H9 (cell line): ENCODE data around the gene BTBD3. TPM values are rescaled to one million over a fixed set of nuclear protein-coding genes. Genes with fewer than 3 reads are reported as not detected.

Experiments
- DNase-seq: peaks from one replicate; pipeline ENCODE4 v3.0.0-alpha.2; 2017
- H2AFZ ChIP-seq: one replicate; pipeline ENCODE4 v1.6.1; 2013; ENCODE audit warnings: mild to moderate bottlenecking, low read length, control low read depth, moderate library complexity
- H2AK5ac ChIP-seq: 2 replicates; pipeline ENCODE4 v1.6.1; 2013; ENCODE audit warnings: low read length, control low read depth, mixed read lengths; ENCODE audit not compliant: insufficient read length
- H2BK120ac ChIP-seq: one replicate; pipeline ENCODE4 v1.6.1; 2013; ENCODE audit warnings: low read depth, mild to moderate bottlenecking, low read length, control low read depth, inconsistent platforms; ENCODE audit not compliant: poor library complexity, severe bottlenecking
- H2BK12ac ChIP-seq: 2 replicates; pipeline ENCODE4 v1.6.1; 2013; ENCODE audit warnings: low read length, control low read depth, mixed read lengths, low read depth; ENCODE audit not compliant: insufficient read length
- H2BK15ac ChIP-seq: 2 replicates; pipeline ENCODE4 v1.6.1; 2013; ENCODE audit warnings: low read depth, low read length, control low read depth
- H2BK20ac ChIP-seq: one replicate; pipeline ENCODE4 v1.6.1; 2013; ENCODE audit warnings: low read depth, mild to moderate bottlenecking, low read length, control low read depth, inconsistent platforms; ENCODE audit not compliant: poor library complexity, severe bottlenecking
- H2BK5ac ChIP-seq: 2 replicates; pipeline ENCODE4 v1.6.1; 2013; ENCODE audit warnings: low read length, control low read depth, mixed read lengths; ENCODE audit not compliant: insufficient read length
- H3K14ac ChIP-seq: 2 replicates; pipeline ENCODE4 v1.6.1; 2013; ENCODE audit warnings: low read length, control low read depth; ENCODE audit not compliant: insufficient read depth
- H3K18ac ChIP-seq: 2 replicates; pipeline ENCODE4 v1.6.1; 2013; ENCODE audit warnings: low read depth, mild to moderate bottlenecking, mixed read lengths, low read length, control low read depth; ENCODE audit not compliant: insufficient read length
- H3K23ac ChIP-seq: 2 replicates; pipeline ENCODE4 v1.6.1; 2013; ENCODE audit warnings: low read length, control low read depth, mixed read lengths, low read depth; ENCODE audit not compliant: insufficient read length
- H3K23me2 ChIP-seq: 2 replicates; pipeline ENCODE4 v1.6.1; 2013; ENCODE audit warnings: low read depth, mild to moderate bottlenecking, mixed read lengths, low read length, control low read depth; ENCODE audit not compliant: insufficient read length, poor library complexity, severe bottlenecking
- H3K27ac ChIP-seq: 2 replicates; pipeline ENCODE4 v1.5.1; 2013; ENCODE audit warnings: low read length, control low read depth, mixed read lengths, low read depth; ENCODE audit not compliant: insufficient read length
- H3K27me3 ChIP-seq: 2 replicates; pipeline ENCODE4 v1.6.1; 2013; ENCODE audit warnings: low read length, control low read depth, inconsistent platforms; ENCODE audit not compliant: insufficient read depth
- H3K4ac ChIP-seq: 2 replicates; pipeline ENCODE4 v1.6.1; 2013; ENCODE audit warnings: low read depth, mild to moderate bottlenecking, control low read depth, inconsistent platforms, low read length, moderate library complexity
- H3K4me1 ChIP-seq: 2 replicates; pipeline ENCODE4 v1.6.1; 2013; ENCODE audit warnings: low read length, control low read depth, inconsistent platforms; ENCODE audit not compliant: insufficient read depth
- H3K4me2 ChIP-seq: 2 replicates; pipeline ENCODE4 v1.6.1; 2013; ENCODE audit warnings: low read length, control low read depth, mixed read lengths; ENCODE audit not compliant: insufficient read length, insufficient read depth
- H3K56ac ChIP-seq: 2 replicates; pipeline ENCODE4 v1.6.1; 2013; ENCODE audit warnings: low read depth, mild to moderate bottlenecking, mixed read lengths, low read length, control low read depth; ENCODE audit not compliant: insufficient read length
- H3K79me1 ChIP-seq: 2 replicates; pipeline ENCODE4 v1.6.1; 2013; ENCODE audit warnings: low read depth, mild to moderate bottlenecking, moderate library complexity, low read length, control low read depth, inconsistent platforms; ENCODE audit not compliant: insufficient read depth, poor library complexity, severe bottlenecking
- H3K79me2 ChIP-seq: 2 replicates; pipeline ENCODE4 v1.6.1; 2013; ENCODE audit warnings: low read length, control low read depth, inconsistent platforms; ENCODE audit not compliant: insufficient read depth
- H3K9ac ChIP-seq: 2 replicates; pipeline ENCODE4 v1.6.1; 2013; ENCODE audit warnings: low read length, control low read depth, mixed read lengths; ENCODE audit not compliant: insufficient read length; ENCODE audit errors: extremely low read depth
- H3K9me3 ChIP-seq: one replicate; pipeline ENCODE4 v1.6.1; 2013; ENCODE audit warnings: low read depth, low read length, inconsistent platforms; ENCODE audit not compliant: control insufficient read depth
- H3T11ph ChIP-seq: one replicate; pipeline ENCODE4 v1.6.1; 2013; ENCODE audit warnings: mild to moderate bottlenecking, low read length, control low read depth, inconsistent platforms
- H4K20me1 ChIP-seq: one replicate; pipeline ENCODE4 v1.6.1; 2013; ENCODE audit not compliant: control insufficient read depth, insufficient read length, insufficient read depth
- H4K5ac ChIP-seq: 2 replicates; pipeline ENCODE4 v1.6.1; 2013; ENCODE audit warnings: low read depth, mild to moderate bottlenecking, mixed read lengths, low read length, control low read depth; ENCODE audit not compliant: insufficient read length
- H4K8ac ChIP-seq: replicated peaks from 2 replicates; pipeline ENCODE4 v1.6.1; 2013; ENCODE audit warnings: low read length, control low read depth, mixed read lengths, low read depth; ENCODE audit not compliant: insufficient read length
- H4K91ac ChIP-seq: 2 replicates; pipeline ENCODE4 v1.6.1; 2013; ENCODE audit warnings: low read depth, mild to moderate bottlenecking, moderate library complexity, mixed read lengths, low read length, control low read depth; ENCODE audit not compliant: insufficient read length
- H3K27ac Mint-ChIP-seq, 3 experiments: 2 replicates in 2 of 3; 3 replicates in 1 of 3; pipeline ENCODE4 v1.8.0; 2020 to 2021; ENCODE audit warnings: mixed read lengths in 3 of 3, mild to moderate bottlenecking in 1 of 3, moderate library complexity in 1 of 3
- H3K27me3 Mint-ChIP-seq: 2 replicates; pipeline ENCODE4 v1.8.0; 2021; ENCODE audit warnings: low read depth, mild to moderate bottlenecking, moderate library complexity, mixed read lengths
- H3K36me3 Mint-ChIP-seq, 3 experiments: 2 replicates in 2 of 3; 3 replicates in 1 of 3; pipeline ENCODE4 v1.8.0; 2020 to 2021; ENCODE audit warnings: low read depth in 3 of 3, mixed read lengths in 3 of 3; ENCODE audit not compliant: insufficient read depth in 1 of 3
- H3K4me1 Mint-ChIP-seq, 2 experiments: 2 replicates each; pipeline ENCODE4 v1.8.0; 2020; ENCODE audit warnings: mixed read lengths in 2 of 2
- H3K4me3 Mint-ChIP-seq, 2 experiments: 2 replicates in 1 of 2; 3 replicates in 1 of 2; pipeline ENCODE4 v1.8.0; 2020 to 2021; ENCODE audit warnings: mild to moderate bottlenecking in 2 of 2, mixed read lengths in 2 of 2, moderate library complexity in 1 of 2
- H3K9me3 Mint-ChIP-seq, 2 experiments: 2 replicates in 1 of 2; 3 replicates in 1 of 2; pipeline ENCODE4 v1.8.0; 2020; ENCODE audit warnings: mild to moderate bottlenecking in 2 of 2, mixed read lengths in 2 of 2, moderate library complexity in 1 of 2
- WGBS: extraction: QIAGEN DNeasy Blood & Tissue Kit; methylation state at CpG from one replicate; pipeline ENCODE4 v1.1.7; 2013; ENCODE audit warnings: missing lambda C conversion rate, low lambda C conversion rate, mixed read lengths; ENCODE audit not compliant: insufficient read length; ENCODE audit errors: extremely low coverage; 5-methylcytosine and 5-hydroxymethylcytosine counted together
- total RNA-seq: library from RNA; stranded (reverse); gene quantifications from 2 replicates; pipeline ENCODE4 v1.2.1, GENCODE V29; 2021
- TF ChIP-seq, protein P1 (sequence below): fragments of 200-600 bp; sonication (generic); conservative IDR thresholded peaks from 3 replicates; pipeline ENCODE4 v1.8.0; 2021; ENCODE audit warnings: antibody characterized with exemption, mild to moderate bottlenecking

Gene BTBD3
- total RNA-seq, 1 experiment from 2014 or later, result 62.1 TPM

DNA sequence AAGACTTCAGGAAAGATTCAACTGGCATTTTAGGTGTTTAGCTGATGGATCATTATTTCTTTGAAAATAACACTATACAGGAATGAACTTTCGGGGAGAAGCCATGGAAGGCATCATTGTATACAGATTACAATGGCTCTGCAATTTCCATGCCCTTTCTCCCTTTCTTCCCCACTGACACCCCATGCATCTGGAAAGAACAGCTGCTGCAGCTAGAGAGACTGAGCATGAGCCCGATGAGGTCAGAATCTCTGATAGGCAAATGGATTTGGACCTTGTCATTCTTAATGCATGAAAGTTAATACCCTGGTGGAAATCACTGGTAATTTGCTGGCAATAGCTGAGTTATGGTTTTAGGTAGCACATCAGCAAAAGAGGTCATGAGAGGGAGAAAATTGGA lies 54.8 kb downstream of the BTBD3 start:
- H3T11ph ChIP-seq, result no peak overlapping the region
- no peak overlapping the region for H4K5ac ChIP-seq
- no peak overlapping the region for H3K14ac ChIP-seq
- H3K4me2 ChIP-seq, result no peak overlapping the region
- Mint-ChIP-seq H3K27ac (no peak overlapping the region), H3K27me3 (peaks cover 2% of the 10 kb centered on the region; the same call in 1 of the 2 replicates), H3K9me3 (peaks cover 0 to 5% of the 10 kb centered on the region in 2 experiments; a peak in 1 of 5 replicates), H3K4me3 (no peak overlapping the region), H3K36me3 (peaks cover 0 to 10% (median 0%) of the 10 kb centered on the region in 3 experiments; a peak in 2 of 7 replicates), H3K4me1 (no peaks in the 10 kb centered on the region)
- no peak overlapping the region for H2BK20ac ChIP-seq
- no peaks in the 10 kb centered on the region for H3K79me1 ChIP-seq
- H2BK120ac ChIP-seq, result no peak overlapping the region
- H4K20me1 ChIP-seq, result no peaks in the 10 kb centered on the region
- H3K18ac ChIP-seq, result no peak overlapping the region
- no peak overlapping the region for H4K91ac ChIP-seq
- no peaks in the 10 kb centered on the region for H3K27me3 ChIP-seq
- H3K4ac ChIP-seq, result no peak overlapping the region
- DNase-seq, result no peak
- H3K9ac ChIP-seq, result no peak overlapping the region
- H3K23ac ChIP-seq, result no peak overlapping the region
- no peak overlapping the region for H4K8ac ChIP-seq
- H2AFZ ChIP-seq, result no peak overlapping the region
- no peaks in the 10 kb centered on the region for H3K23me2 ChIP-seq
- no peaks in the 10 kb centered on the region for H3K4me1 ChIP-seq
- H2BK15ac ChIP-seq, result no peak overlapping the region
- no peak overlapping the region for H3K27ac ChIP-seq
- no peak overlapping the region for H2AK5ac ChIP-seq
- H3K56ac ChIP-seq, result no peak overlapping the region
- no peaks in the 10 kb centered on the region for H3K79me2 ChIP-seq
- H2BK12ac ChIP-seq, result no peak overlapping the region
- no CpG with 5 or more reads among the region's 2 CpGs for WGBS
- H3K9me3 ChIP-seq, result no peaks in the 10 kb centered on the region
- H2BK5ac ChIP-seq, result no peak overlapping the region
- TF ChIP-seq, protein P1, sequence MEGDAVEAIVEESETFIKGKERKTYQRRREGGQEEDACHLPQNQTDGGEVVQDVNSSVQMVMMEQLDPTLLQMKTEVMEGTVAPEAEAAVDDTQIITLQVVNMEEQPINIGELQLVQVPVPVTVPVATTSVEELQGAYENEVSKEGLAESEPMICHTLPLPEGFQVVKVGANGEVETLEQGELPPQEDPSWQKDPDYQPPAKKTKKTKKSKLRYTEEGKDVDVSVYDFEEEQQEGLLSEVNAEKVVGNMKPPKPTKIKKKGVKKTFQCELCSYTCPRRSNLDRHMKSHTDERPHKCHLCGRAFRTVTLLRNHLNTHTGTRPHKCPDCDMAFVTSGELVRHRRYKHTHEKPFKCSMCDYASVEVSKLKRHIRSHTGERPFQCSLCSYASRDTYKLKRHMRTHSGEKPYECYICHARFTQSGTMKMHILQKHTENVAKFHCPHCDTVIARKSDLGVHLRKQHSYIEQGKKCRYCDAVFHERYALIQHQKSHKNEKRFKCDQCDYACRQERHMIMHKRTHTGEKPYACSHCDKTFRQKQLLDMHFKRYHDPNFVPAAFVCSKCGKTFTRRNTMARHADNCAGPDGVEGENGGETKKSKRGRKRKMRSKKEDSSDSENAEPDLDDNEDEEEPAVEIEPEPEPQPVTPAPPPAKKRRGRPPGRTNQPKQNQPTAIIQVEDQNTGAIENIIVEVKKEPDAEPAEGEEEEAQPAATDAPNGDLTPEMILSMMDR, result no peak
